K562 treated with DMSO at 1 percent for 4 hours (cell line): ENCODE measurements around the gene MICALL2. TPM values are rescaled to one million over a fixed set of nuclear protein-coding genes. Genes with fewer than 3 reads are reported as not detected.

Experiments used
- total RNA-seq: library from RNA; unstranded; fragments of 300-600 nt; gene quantifications from 2 replicates; pipeline ENCODE4 v1.2.3, GENCODE V29; 2022; ENCODE audit not compliant: insufficient read depth

The MICALL2 gene
- total RNA-seq, result 27.4 and 58.1 TPM in 2 replicates

DNA sequence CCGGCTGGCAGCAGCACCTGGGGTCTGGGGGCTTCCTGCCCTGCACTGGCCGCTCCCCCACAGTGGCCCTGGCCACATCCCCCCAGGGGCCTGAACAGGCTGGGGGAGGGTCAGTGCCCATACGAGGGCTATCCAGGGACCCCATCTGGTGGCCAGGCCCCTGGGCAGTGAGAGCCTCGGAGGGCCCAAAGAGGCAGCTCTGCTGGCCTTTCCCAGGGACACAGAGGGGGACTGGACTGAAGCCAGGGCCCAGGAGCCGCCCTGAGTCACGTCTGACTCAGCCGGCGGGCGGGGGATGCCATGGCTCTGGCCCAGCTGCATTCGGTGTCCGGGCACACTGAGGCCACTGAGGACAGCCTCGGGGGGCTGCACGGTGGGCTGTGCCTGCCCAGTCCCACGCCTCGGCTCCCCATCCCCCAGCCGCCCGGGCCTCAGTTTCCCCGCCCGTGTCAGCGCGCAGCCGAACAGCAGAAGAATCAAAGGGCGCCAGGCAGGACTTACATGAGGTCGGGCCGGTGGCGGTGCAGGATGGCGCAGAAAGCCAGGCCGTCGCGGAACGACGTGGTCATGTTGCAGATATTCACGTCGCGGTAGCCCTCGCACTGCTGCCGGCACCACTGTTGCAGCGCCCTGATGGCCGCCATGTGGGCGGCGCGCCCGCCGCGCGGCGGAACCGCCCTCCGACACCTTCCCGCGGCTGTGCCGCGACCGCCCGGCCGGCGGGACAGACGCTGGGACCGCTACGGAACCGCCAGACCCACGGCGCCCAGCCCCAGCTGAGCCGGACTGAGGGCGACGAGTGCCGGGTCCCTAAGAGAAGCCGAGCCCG is at the start of gene MICALL2:
Gene MICALL2, minus strand, starts transcription at position 788 of the 829 bp plus-strand sequence. Its CDS starts 144 bp downstream, at position 644.

GRCh38 chr7:1503816-1504775 is 44.8 kb upstream of the MICALL2 start, which contains the start of gene INTS1:
Gene INTS1 (minus strand): TSS chr7:1504389. CDS start chr7:1503960, 429 bp downstream.

Other genes starting within 250 kb of the MICALL2 start
- not detected in 2 replicates for gene UNCX, start 226.6 kb downstream of the MICALL2 start, total RNA-seq
- gene INTS1, start 44.9 kb upstream of the MICALL2 start, total RNA-seq, result 64.1 and 64.6 TPM in 2 replicates
- 10.9 and 11.5 TPM in 2 replicates for gene MAFK, start 71.2 kb upstream of the MICALL2 start, total RNA-seq
- gene TMEM184A, start 96.7 kb upstream of the MICALL2 start, total RNA-seq, result 0.28 TPM in 1 of 2 replicates, not detected in the other
- 57.9 and 80.9 TPM in 2 replicates for gene PSMG3, start 110.6 kb upstream of the MICALL2 start, total RNA-seq
- 0.15 and 0.53 TPM in 2 replicates for gene ELFN1, start 210.8 kb upstream of the MICALL2 start, total RNA-seq